Measurements from ENCODE around the gene QRICH2. TPM values are rescaled to one million over a fixed set of nuclear protein-coding genes. Genes with fewer than 3 reads are reported as not detected.
"Not testable (repeated sequence)": the region's sequence is repeated elsewhere in the genome, so short reads cannot be mapped to it uniquely, and the experiment has no call there.

The QRICH2 gene
- total RNA-seq, 3 donors from 2014 or later (not counting 1 experiment from before 2014, with no cell fraction given): 2.3 to 3.1 (median 2.9) TPM

- no peak for TF ChIP-seq CTCF (IDR thresholded peaks at IDR 0.05)
- intact Hi-C loops (cut with micrococcal nuclease): no loop called here
- no peaks in the 10 kb centered on the region for H3K27me3 Mint-ChIP-seq (ENCODE audit: low read depth in 2 of 2)
- no peaks in the 10 kb centered on the region for H3K9me3 Mint-ChIP-seq
- peaks cover 29% of the 10 kb centered on the region for H3K4me1 ChIP-seq (ENCODE audit: control insufficient read depth, insufficient read depth, low read length)
- peaks cover 20 to 21% of the 10 kb centered on the region in 2 donors for H3K4me1 Mint-ChIP-seq
- H3K27me3 ChIP-seq (ENCODE audit: control insufficient read depth, insufficient read depth, low read length): peaks cover 9% of the 10 kb centered on the region
- ATAC-seq: no peak
- no peaks in the 10 kb centered on the region for H3K36me3 ChIP-seq (ENCODE audit: control insufficient read depth, insufficient read depth, low read length)
- WGBS (ENCODE audit: insufficient coverage): 92% methylated on average over 11 of the region's 11 CpGs
- no peak overlapping the region for H3K4me3 ChIP-seq (ENCODE audit: low read length)
- H3K27ac ChIP-seq (ENCODE audit: low read length): no peak overlapping the region
- H3K9me3 ChIP-seq (ENCODE audit: control insufficient read depth, insufficient read depth, low read length): no peaks in the 10 kb centered on the region
- no peak overlapping the region for H3K27ac Mint-ChIP-seq
- no peak overlapping the region for H3K4me3 Mint-ChIP-seq
- no peak for DNase-seq
- H3K36me3 Mint-ChIP-seq: no peaks in the 10 kb centered on the region
These were observed 59.9 kb downstream of the QRICH2 start for GRCh38 chr17:76248013-76248782.

- 98% methylated on average over 5 of the region's 8 CpGs for WGBS (ENCODE audit: insufficient coverage)
- intact Hi-C loops (cut with micrococcal nuclease): no loop called here
- Mint-ChIP-seq H3K27me3 (ENCODE audit: low read depth in 2 of 2) (peaks cover 0 to 3% of the 10 kb centered on the region in 2 donors), H3K27ac (no peak overlapping the region), H3K4me3 (no peak overlapping the region), H3K4me1 (peaks cover 11 to 12% of the 10 kb centered on the region in 2 donors), H3K36me3 (no peaks in the 10 kb centered on the region), H3K9me3 (no peaks in the 10 kb centered on the region)
- Histone ChIP-seq H3K27ac (ENCODE audit: low read length) (no peak overlapping the region), H3K27me3 (ENCODE audit: control insufficient read depth, insufficient read depth, low read length) (peaks cover 13% of the 10 kb centered on the region), H3K36me3 (ENCODE audit: control insufficient read depth, insufficient read depth, low read length) (no peaks in the 10 kb centered on the region), H3K4me3 (ENCODE audit: low read length) (no peak overlapping the region), H3K9me3 (ENCODE audit: control insufficient read depth, insufficient read depth, low read length) (no peaks in the 10 kb centered on the region), H3K4me1 (ENCODE audit: control insufficient read depth, insufficient read depth, low read length) (peaks cover 20% of the 10 kb centered on the region)
- TF ChIP-seq CTCF (IDR thresholded peaks at IDR 0.05): no peak
- DNase-seq (no peak), ATAC-seq (no peak)
These were observed 60.8 kb downstream of the QRICH2 start for GRCh38 chr17:76247304-76247703.

GRCh38 chr17:76246080-76247066, 61.7 kb downstream of the QRICH2 start:
- Mint-ChIP-seq H3K27me3 (ENCODE audit: low read depth in 2 of 2) (peaks cover 0 to 5% of the 10 kb centered on the region in 2 donors), H3K4me1 (peaks cover 4% of the 10 kb centered on the region in 2 donors), H3K4me3 (no peak overlapping the region), H3K27ac (no peak overlapping the region), H3K36me3 (no peaks in the 10 kb centered on the region), H3K9me3 (no peaks in the 10 kb centered on the region)
- Histone ChIP-seq H3K27me3 (ENCODE audit: control insufficient read depth, insufficient read depth, low read length) (peaks cover 20% of the 10 kb centered on the region), H3K36me3 (ENCODE audit: control insufficient read depth, insufficient read depth, low read length) (no peaks in the 10 kb centered on the region), H3K27ac (ENCODE audit: low read length) (no peak overlapping the region), H3K4me1 (ENCODE audit: control insufficient read depth, insufficient read depth, low read length) (peaks cover 17% of the 10 kb centered on the region), H3K4me3 (ENCODE audit: low read length) (no peak overlapping the region), H3K9me3 (ENCODE audit: control insufficient read depth, insufficient read depth, low read length) (no peaks in the 10 kb centered on the region)
- ATAC-seq: peak in 2 of 3 donors; percentile 29 to 54
- peak in 1 of 2 donors; percentile 69 for DNase-seq
- intact Hi-C loops (cut with micrococcal nuclease): no loop called here
- 67% methylated on average over 7 of the region's 7 CpGs for WGBS (ENCODE audit: insufficient coverage)
- TF ChIP-seq CTCF (IDR thresholded peaks at IDR 0.05): no peak

GRCh38 chr17:76244721-76245120, 63.4 kb downstream of the QRICH2 start:
- H3K4me3 ChIP-seq (ENCODE audit: low read length); H3K9me3 ChIP-seq (ENCODE audit: control insufficient read depth, insufficient read depth, low read length); DNase-seq; ATAC-seq; H3K27ac Mint-ChIP-seq; H3K4me1 Mint-ChIP-seq; H3K4me3 Mint-ChIP-seq; H3K36me3 Mint-ChIP-seq; H3K36me3 ChIP-seq (ENCODE audit: control insufficient read depth, insufficient read depth, low read length); H3K27ac ChIP-seq (ENCODE audit: low read length); H3K9me3 Mint-ChIP-seq: not testable (repeated sequence)
- Histone ChIP-seq H3K4me1 (ENCODE audit: control insufficient read depth, insufficient read depth, low read length) (peaks cover 26% of the 10 kb centered on the region), H3K27me3 (ENCODE audit: control insufficient read depth, insufficient read depth, low read length) (peaks cover 20% of the 10 kb centered on the region)
- peaks cover 0 to 12% of the 10 kb centered on the region in 2 donors for H3K27me3 Mint-ChIP-seq (ENCODE audit: low read depth in 2 of 2)
- WGBS (ENCODE audit: insufficient coverage): 96% methylated on average over 8 of the region's 8 CpGs
- intact Hi-C loops (cut with micrococcal nuclease): loop anchor here (5.0 kb wide), 1 partner anchor 33 kb away; no protein-coding TSS in a partner anchor

Measured in natural killer cell (primary cell).